COLO668 (cell line): ENCODE measurements around the gene MTM1.

Experiments used
- DNase-seq: peaks from one replicate; lab custom pipeline; 2025; ENCODE audit not compliant: unreplicated experiment; lab: John Stamatoyannopoulos, UW

Gene MTM1

DNA sequence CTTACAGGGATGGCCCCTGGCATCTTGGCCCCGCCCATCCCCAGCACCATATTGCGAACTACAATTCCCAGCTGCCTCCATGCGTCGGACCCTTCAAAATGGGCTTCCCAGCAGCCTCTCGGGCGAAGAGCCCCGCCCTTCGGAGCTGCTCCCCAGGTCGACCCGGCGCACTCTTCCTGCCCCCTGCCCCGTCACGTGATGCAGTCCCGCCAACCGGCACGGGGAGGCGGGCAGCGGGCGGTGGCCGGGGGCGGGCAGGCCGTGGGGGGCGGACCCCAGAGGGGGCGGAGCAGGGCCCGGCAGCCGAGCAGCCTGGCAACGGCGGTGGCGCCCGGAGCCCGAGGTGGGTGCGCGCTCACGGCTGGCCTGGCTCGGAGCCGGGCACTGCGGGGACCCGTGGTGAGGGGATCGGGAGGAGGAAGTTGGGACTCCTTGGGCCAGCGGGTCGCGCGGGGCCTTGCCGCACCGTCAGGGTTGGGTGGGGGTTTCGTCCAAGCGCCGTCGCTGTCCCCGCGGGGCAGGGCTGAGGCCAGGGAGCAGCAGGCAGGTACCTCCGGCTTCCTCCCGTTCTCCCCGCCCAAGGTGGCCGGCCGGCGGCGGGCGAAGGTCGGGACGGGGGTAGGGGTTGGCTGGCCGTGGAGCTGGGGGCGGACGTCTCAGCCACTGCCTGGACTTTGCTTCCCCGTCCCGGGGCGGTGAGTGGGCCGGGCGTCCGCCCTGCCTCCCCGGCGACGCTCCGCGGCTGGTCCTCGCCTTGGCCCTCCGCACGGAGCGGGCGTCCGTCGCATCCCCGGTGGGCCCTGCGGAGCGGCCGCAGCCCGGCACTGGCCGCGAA is at the start of gene MTM1:
Gene MTM1 (plus strand): TSS at position 302 of the 835 bp plus-strand sequence. CDS start 23,994 bp downstream, outside the sequence.
- peak; percentile 97 for DNase-seq

DNA sequence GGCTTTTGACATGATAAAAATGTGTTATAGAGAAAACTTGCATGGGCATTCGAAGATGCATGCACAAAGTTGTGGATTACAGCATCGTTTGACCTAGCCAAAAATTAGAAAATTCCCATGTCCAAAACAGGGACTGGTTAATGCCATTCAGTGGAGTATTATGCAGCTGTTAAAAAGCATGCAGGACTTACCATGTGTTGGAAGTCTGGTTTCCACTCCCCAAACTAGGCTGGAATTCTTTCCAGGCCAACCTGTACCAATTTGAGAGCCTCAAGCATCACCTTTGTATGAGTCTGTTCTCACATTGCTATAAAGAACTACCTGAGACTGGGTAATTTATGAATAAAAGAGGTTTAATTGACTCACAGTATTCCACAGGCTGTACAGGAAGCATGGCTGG is 45.9 kb upstream of the MTM1 start:
- DNase-seq, result no peak

DNA sequence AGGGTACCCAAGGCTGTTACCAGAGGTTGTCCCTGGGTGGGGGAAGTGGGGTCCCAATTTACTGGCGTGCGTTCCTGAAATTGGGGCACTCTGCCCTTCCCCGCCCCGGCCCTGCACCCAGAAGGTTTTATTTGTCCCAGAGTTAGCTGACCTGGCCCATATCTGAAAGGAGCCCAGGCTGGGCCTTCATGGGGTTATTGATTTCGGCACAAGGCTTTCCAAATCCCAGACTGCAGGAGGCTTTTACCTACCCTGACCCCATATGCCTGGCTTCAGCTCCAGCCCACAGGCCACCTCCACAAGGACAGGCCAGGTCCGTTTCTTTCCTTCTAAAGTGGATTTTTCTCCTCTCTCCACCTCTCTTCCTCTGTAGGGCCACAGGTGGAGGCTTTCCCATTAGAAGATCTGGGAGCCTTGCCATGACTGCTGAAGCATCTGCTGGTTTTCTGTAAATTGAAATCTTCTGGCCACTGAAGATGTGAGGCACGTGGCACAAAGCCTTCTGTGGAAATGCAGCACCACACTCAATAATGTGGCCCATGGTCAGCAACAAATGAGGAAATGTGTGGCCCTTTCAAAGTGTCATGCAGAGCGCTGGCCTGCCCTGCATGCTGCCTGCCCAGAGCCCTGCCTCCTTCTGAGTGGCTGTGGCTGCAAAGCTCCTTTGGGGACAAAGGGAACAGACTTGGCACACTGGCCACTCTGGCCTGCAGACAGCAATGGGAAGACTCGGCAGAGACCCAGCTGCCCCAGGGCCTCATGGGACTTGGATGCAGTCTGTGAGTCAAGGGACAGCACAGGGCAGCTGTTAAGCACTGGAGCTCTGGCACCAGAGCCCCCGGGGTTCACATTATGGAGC is 43.1 kb upstream of the MTM1 start:
- DNase-seq, result no peak

DNA sequence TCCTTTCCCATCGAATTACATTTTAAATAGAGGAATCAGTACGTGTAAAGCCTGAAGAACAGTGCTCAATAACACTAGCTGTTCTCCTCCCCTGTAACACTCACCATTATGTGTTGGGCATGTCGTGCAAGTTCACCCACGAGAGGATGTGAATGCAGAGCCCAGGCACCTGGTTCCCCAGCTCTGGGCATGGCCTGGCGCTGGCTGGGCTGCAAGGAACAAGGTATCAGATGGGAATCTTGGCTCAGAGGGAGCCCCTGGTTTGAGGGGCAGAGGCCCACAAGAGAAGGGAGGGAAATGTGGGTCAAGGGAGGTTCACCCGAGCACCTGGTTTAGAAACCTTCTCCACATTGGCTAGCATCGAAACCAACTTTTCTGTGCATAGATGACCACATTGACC is 41.7 kb upstream of the MTM1 start:
- DNase-seq, result no peak

DNA sequence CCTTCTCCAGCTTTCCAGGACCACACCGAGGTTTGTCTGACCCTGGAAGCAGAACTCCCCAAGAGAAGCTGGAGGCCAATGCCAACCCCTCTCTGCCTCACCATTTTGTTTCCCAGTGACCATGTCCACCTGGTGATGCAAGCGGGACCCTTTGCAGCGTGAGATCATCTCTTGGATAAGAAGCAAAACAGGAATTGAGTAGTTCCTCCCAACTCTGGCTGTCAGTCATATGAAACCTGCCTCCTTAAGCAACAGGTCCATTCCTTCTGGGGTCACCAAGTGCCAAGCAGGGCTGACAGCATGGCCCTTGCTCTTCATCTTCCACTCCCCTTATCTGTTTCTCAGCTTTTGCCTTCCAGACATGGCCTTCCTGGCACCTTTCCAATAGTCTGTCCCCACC is 41.3 kb upstream of the MTM1 start:
- DNase-seq, result no peak

DNA sequence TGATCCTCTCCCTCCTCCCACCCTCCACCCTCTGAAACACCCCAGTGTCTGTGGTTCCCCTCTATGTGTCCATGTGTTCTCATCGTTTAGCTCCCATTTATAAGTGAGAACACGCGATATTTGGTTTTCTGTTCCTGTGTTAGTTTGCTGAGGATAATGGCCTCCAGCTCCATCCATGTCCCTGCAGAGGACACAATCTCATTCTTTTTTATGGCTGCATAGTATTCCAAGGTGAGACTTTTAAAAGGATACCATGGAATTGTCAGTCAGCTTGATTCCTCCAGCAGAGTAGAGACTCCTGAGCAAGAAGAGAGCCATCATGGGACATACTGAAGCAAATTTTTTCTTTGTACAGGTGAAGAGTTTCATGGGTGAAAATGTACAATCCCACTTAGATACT is 38.8 kb upstream of the MTM1 start:
- no peak for DNase-seq

DNA sequence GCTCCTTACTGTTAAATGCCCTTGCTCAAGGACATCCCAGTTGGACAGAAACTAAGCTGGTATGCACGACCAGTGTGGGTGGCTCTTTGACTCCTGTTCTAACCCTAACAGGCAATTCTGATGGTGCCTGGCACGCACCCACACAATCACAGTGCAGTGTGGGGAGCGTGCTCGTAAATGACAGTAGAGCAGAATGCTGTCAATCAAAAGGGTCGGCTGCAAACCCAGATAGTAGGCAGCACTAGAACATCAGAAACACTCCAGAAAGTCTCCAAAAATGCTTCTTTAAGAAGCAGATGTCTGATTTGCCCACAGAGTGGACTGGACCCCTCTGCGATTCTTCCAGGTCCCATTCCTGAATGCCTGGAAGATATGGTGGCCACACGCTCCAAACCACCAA is 37.6 kb upstream of the MTM1 start:
- no peak for DNase-seq

DNA sequence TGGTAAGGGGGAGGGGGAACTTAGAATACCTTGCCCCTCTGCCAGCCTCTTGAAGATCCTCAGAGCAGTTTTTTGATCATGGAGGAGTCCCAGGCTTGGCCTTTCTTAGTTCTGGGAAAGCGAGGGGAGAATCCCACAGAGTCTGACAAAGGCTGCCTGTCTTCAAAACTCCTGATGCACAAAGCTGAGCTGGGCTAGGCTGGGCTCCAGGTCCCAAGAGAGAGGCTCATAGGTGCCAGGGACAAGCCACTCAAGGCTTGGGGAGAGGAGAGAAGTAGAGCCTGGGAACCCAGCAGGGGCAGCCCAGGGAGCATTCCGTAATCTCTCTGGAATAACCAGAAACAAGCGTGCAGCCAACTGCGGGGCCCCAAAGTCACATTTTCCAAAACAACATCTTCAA is 37.0 kb upstream of the MTM1 start:
- DNase-seq, result no peak

DNA sequence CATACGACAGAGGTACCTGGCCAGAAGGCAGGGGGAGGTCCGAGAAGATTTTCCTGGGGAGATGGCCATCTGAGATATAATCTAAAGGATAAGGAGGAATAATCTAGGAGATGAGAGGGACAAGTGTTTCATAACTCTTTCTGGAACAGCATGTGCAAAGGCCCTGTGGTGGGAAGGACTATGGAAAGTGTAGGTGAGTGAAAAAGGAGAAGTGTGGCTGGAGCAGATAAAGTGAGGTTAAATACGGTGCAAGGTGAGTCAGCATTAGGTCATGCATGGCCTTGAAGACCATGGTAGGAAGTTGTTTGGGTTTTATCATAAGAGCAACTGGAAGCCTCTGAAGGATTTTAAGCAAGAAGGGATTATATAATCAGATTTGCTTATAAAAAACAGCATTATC is 34.6 kb upstream of the MTM1 start:
- no peak for DNase-seq

DNA sequence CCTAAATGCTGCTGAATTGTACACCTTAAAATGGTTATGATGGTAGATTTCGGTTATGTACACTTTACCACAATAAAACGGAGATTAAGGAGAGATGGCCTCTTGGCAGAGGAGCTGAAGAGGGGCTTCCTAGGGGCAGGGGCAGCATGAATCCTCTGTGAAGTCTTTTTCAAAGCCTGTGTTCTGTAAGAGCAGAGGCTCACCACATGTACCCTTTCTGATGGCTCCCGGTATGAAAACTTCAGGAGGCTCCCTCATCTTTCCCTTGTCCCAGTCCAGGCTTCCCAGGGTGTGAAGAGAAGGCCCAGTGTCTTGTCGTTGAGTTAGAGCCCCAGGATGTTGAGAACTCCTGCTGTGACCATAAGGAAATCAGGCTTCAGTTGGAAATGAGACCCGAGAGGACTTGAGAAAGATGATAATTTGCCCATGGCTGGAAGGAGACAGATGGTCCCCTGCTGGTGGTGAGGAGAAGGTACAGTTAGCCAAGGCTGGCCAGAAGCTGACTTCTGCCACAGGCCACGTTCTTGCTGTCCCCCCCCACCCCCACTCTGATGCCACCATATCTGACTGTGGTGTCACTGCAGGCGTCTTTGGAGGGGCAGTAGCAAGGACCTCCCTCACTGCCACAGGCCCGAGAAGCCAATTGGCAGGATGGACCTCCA is 31.8 kb upstream of the MTM1 start:
- no peak for DNase-seq

DNA sequence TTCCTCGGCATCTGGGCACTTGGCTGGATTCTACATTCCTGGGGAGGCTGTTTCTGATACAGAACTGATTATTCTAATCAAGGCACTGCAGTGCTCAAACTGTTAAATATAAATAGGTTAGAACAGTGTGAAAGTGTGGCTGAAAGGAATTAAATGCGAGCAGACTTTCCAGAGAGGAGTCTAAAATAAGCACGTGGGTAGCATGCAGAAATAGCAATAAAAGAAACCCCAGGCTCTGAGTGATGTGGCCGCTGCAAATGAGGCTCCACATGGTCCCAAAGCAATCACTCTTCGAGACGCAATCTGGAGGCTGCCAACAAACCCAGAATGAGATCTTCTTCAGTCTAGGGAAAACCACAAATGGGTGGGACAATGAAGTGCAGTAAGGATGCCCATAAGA is 30.6 kb upstream of the MTM1 start:
- no peak for DNase-seq

DNA sequence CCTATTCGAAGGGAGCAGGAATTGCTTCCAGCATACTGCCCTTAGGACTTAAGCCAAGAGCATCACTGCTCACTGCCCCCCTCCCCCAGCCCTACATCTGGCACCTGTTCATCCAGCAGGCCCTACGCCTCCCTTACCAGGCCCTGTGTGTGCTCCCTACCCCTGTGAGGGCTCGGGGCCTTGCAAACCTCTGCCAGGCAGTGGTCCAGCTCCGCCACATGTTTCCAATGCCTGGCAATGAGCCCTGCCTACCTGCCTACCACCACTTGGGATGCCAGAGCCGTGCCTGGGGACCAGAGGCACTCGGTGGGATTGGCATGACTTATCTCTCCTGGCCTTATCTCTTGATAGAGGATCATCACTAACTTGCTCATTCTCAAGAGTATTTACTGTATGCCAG is 27.5 kb upstream of the MTM1 start:
- DNase-seq, result no peak

DNA sequence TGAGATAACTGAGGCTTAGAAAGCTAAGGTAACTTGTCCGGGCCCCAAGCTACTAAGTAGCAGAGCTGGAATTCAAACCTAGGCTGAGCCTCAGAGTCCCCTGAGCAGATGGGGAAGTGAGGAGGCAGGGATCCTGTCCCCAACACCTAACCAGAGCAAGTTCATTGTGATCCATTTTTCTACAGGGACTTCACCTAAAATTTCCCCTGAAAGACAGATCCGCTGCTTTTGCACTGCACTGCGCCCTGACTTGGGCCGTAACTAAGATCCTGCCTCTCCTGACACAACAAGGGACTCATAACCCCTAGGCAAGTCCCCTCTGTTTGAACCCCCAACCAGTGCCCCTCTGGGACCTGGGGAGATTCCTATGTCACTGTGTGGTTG is 25.6 kb upstream of the MTM1 start:
- no peak for DNase-seq

DNA sequence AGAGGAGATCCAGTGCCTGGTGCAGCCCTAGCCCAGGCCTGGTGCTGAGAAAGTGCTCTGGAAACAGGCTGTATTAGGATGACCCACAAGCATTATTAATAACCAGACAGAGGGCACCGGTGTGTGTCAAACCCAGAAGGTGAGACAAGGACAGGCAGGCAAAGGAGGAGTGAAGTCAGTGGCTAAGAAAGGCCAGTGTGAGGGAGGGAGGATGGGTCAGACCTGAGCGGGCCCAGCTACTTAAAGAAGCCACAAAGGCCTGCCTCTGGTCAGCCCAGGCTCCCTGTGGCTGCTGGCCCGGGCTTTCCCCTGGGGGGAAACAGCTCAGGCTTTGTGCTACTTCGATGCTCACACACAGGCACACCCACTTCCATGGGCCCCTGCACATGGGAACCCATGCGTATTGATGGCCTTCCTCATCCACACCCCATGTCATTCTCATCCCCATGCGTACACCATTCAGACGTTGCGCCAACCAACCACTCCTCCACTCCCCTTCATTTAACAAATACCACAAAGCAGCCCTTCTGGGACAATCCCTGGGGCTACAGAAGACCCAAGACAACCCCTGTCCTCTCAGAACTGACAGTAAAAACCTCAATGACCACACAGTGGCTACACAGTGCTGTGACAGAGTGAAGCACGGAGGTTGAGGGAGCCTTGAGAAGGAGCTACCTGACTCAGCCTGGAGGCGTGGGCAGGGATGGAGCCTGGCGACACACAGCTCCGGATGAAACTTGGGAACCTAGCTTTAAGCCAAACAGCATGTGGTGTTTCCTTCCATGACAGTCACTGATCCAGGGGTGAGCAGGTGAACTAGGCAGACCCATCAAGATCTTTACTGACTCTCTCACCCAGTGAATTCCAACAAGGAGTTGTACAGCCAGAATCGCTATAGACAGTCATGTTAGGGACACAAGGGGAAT is 24.9 kb upstream of the MTM1 start:
- no peak for DNase-seq

DNA sequence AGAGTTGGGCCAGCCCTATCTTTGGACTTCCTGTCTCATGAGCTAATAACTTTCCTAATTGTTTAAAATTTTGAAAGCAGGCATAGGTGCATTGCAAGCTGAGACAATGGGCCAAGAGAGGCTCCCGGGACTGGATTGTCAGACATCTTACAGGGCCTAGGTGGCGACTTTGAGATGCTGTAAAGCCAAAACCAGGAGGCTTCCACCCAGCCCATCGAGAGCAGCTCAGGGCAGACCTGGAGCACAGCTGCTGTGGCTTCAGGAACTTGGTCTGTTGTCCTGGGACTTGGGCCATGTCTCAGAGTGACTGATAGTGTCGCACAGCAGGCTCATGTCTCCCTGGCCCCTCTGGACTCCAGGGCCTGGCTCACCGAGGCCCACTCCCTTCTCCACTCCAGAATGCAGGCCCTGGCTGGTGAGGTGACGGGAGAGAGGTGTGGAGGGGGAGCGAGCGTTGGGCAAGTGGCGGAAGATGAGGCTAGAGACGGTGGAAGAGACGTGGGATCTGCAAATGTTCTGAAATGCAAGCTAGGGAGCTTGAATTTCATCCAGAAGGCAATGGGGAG is 24.1 kb upstream of the MTM1 start:
- no peak for DNase-seq

DNA sequence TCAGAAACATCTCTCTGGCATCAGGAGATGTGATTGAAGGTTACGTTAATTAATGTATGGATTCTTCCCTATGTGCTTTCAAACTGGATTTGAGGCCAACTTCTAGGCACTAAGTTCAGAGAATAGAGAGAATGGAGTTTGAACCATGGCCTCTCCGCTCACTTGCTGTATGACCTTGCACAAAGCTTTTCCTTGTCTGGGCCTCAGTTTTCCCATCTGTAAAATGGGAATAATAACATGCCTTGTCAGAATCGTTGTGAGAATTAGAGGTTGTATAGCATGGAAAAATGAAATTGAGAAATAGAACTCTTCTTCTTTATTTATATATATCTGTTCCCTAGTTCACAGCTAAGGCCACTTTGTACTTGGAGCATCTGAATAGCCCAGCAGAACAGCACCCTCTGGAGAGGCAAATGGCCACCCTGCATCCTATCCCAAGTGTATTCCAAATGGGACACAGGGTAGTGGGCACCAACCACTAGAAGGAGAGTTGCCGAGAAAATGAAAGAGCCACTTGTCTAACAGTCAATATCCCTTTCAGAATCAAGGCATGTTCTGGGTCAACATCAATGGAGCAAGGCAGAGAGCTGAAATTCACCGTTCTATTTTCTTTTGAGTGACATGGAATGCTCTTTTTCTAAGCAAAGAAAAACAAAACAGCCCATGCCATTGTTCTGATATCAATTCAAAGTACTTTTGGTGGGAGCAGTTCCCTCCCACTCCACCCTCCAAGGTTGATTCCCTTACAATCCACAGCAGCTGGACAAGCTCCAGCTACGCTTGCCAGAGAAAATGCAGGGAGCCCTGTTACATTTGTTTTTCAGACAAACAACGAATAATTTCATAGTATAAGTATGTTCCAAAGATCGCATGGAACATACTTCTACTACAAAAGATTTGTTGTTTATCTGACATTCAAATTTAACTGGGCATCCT is 23.3 kb upstream of the MTM1 start:
- DNase-seq, result no peak

DNA sequence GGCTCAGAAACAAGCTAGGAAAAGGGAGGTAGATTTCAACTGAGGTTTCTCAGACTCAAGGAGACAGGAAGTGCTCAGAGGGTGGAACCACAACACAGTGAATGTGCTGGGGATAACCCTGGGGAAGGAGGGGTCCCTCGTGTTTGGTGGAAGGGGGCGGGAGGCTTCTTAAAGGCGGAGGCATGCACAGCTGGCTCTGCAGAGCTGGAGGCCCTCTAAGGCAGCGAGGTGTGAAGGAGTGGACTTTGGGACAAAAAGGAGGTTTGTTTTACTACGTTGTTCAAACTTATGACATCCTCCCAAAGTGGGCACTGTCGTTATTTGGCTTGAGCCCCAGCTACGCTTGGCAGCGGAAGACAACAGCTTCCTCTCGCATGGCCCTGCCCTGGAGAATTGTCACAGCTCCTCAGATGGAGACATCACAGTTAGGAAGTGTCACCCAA is 21.7 kb upstream of the MTM1 start:
- no peak for DNase-seq

DNA sequence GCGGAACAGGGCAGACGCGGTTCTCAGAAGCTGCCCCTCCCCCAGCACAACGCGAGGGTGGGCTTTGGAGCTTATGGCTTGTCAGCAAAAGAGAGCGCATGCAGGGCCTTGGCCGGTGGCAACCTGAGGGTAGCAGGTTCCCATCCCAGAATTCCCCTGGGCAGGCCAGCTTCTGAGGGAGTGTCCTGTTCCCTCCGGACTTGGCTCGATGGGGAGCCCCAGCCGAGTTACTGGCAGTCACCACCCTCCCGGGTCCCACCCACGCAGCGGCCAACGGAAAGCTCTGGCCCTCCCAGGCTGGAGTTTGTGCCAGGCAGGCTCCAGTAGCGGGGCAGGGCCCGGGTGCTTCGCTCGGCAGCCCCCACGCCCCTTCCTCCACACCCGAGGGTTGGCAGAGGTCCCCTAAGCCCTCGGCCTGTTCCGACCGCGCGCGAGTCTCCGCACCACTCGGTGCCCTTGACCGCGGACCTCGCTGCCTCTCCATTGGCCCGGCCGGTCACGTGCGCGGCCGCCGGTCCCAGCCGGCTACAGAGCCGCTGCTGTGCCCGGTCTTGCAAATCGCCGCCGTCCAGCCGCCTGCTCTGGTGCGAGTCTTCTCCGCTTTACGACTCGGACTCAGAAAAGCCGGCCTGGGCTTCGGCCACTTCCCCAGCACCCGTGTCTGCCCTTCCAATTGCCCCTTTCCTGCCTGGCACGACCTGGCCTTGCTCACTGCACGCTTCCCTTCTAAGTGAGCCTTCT is 20.9 kb upstream of the MTM1 start:
- DNase-seq, result peak; percentile 79

DNA sequence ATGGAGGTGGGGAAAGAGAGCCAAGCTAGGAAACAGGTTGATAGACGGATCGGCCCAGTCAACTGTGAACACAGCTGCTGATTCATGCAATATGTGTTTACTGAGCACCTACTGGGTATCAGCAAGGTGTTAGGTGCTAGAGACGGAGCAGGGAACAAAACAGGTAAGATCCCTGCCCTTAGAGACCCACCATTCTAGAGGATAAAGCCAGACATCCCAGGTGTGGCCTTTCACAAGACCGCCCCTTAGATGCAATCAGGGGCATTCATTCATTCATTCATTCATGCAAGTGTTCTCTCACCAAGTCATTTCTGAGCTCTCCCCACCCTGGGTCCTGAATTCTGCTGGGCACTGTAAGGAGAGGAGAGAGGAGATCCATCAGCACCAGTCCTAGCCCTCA is 20.2 kb upstream of the MTM1 start:
- no peak for DNase-seq
